SU-DHL-6 (cell line): Measurements from ENCODE around the gene OTC.

Experiments used
- H2AFZ ChIP-seq: fragments of 200-600 bp; sonication (generic); 2 replicates; pipeline ENCODE4 v1.6.1; 2014; ENCODE audit warnings: low read depth, mild to moderate bottlenecking, moderate library complexity, mixed read lengths, antibody characterized with exemption, low read length; ENCODE audit not compliant: severe bottlenecking
- H3F3A ChIP-seq: fragments of 200-600 bp; shearing (Covaris generic); 2 replicates; pipeline ENCODE4 v1.6.0; 2016; ENCODE audit warnings: antibody characterized with exemption, mild to moderate bottlenecking; ENCODE audit not compliant: insufficient read depth
- H3K27ac ChIP-seq: fragments of 200-600 bp; sonication (generic); 2 replicates; pipeline ENCODE4 v1.5.1; 2016; ENCODE audit warnings: low read depth, mild to moderate bottlenecking, low read length, moderate library complexity, mixed read lengths
- H3K27me3 ChIP-seq: fragments of 200-600 bp; sonication (generic), shearing (Covaris generic); 2 replicates; pipeline ENCODE4 v1.6.0; 2014; ENCODE audit warnings: mild to moderate bottlenecking, low read length
- H3K36me3 ChIP-seq: fragments of 200-600 bp; sonication (generic); 2 replicates; pipeline ENCODE4 v1.6.1; 2014; ENCODE audit warnings: mild to moderate bottlenecking, low read length, mixed read lengths
- H3K4me2 ChIP-seq: fragments of 300-600, 200-600 bp; shearing (Covaris generic), sonication (generic); 2 replicates; pipeline ENCODE4 v1.6.0; 2014; ENCODE audit warnings: low read length, low read depth, mild to moderate bottlenecking; ENCODE audit not compliant: poor library complexity, severe bottlenecking
- H3K4me3 ChIP-seq: fragments of 200-600 bp; sonication (generic); 2 replicates; pipeline ENCODE4 v1.5.1; 2014; ENCODE audit warnings: antibody characterized with exemption, low read length, mild to moderate bottlenecking, mixed read lengths; ENCODE audit not compliant: insufficient read depth, poor library complexity, severe bottlenecking
- H3K79me2 ChIP-seq: fragments of 200-600 bp; sonication (generic); 2 replicates; pipeline ENCODE4 v1.6.1; 2014; ENCODE audit warnings: mild to moderate bottlenecking, low read length, moderate library complexity; ENCODE audit not compliant: insufficient read depth
- H3K9ac ChIP-seq: fragments of 200-600 bp; sonication (generic); 2 replicates; pipeline ENCODE4 v1.7.0; 2014; ENCODE audit warnings: mild to moderate bottlenecking, low read length
- H3K9me2 ChIP-seq: fragments of 200-600 bp; sonication (generic); replicated peaks from 2 replicates; pipeline ENCODE4 v1.6.1; 2014; ENCODE audit warnings: low read length; ENCODE audit not compliant: insufficient read depth
- H3K9me3 ChIP-seq: fragments of 200-600 bp; sonication (generic); 2 replicates; pipeline ENCODE4 v1.6.1; 2014; ENCODE audit warnings: low read length, mixed read lengths; ENCODE audit not compliant: insufficient read depth
- H4K20me1 ChIP-seq: fragments of 200-600 bp; sonication (generic); 2 replicates; pipeline ENCODE4 v1.6.1; 2014; ENCODE audit warnings: low read depth, mild to moderate bottlenecking, antibody characterized with exemption, low read length, moderate library complexity, mixed read lengths
- EZH2phosphoT487 ChIP-seq: fragments of 200-600 bp; sonication (generic), shearing (Covaris generic); conservative IDR thresholded peaks from 2 replicates; pipeline ENCODE4 v1.6.1; 2018; ENCODE audit warnings: mild to moderate bottlenecking, antibody characterized with exemption, low read length, moderate library complexity, mixed read lengths
- TF ChIP-seq, protein P1 (sequence below): fragments of 200-600 bp; sonication (generic); IDR thresholded peaks from one replicate; pipeline ENCODE4 v1.5.1; 2017; ENCODE audit warnings: antibody characterized with exemption, mild to moderate bottlenecking, low read length, moderate library complexity; ENCODE audit not compliant: insufficient read depth, poor library complexity, severe bottlenecking

The OTC gene

DNA sequence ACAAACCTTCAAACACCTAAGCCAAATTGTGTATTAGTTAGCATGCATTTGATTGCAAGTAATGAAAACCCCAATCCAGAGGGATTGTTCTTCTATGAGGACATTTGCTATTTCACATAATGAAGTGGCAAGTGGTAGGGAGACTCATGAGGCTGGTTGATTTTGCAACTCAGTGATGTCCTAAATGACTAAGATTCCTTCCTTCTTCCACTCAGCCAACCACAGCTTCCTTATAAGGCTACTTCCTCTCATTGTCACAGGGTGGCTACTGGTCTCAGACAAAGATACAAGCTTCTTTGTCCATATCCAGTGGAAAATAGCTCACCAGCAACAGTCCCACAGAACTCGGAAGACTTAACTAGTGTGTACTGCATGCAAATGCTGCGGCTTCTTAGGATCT, 5.3 kb upstream of the OTC start:
- H3K4me2 ChIP-seq = no peak overlapping the region
- H3K9ac ChIP-seq = no peak overlapping the region

DNA sequence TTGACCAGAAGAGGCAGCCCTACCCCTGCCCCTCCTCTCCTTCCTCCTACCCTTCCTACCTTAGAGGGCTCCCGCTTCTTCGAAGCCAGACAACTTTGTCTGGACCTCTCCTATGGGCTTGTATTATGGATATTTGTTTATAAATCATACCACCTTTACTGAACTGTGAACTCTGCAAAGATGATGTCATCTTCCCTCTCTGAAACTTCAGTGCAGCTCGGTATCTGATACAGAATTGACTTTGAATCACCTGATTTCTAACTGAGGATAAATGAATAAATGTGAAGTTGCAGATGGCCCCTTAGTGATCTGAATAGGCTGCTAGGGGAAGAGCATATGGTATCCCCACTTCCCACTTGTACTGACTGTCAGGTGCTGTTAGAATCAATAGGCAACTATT, 1.1 kb upstream of the OTC start:
- Histone ChIP-seq H3K4me2 (no peak overlapping the region), H3K79me2 (no peaks in the 10 kb centered on the region), H2AFZ (no peak overlapping the region), H3K36me3 (no peaks in the 10 kb centered on the region), H3K27me3 (no peaks in the 10 kb centered on the region), H3K4me3 (no peak overlapping the region), H3K9me2 (no peaks in the 10 kb centered on the region), H3K27ac (no peak overlapping the region), H3K9ac (no peak overlapping the region), H3K9me3 (no peaks in the 10 kb centered on the region), H3F3A (no peaks in the 10 kb centered on the region), H4K20me1 (no peaks in the 10 kb centered on the region)
- TF ChIP-seq, protein P1, sequence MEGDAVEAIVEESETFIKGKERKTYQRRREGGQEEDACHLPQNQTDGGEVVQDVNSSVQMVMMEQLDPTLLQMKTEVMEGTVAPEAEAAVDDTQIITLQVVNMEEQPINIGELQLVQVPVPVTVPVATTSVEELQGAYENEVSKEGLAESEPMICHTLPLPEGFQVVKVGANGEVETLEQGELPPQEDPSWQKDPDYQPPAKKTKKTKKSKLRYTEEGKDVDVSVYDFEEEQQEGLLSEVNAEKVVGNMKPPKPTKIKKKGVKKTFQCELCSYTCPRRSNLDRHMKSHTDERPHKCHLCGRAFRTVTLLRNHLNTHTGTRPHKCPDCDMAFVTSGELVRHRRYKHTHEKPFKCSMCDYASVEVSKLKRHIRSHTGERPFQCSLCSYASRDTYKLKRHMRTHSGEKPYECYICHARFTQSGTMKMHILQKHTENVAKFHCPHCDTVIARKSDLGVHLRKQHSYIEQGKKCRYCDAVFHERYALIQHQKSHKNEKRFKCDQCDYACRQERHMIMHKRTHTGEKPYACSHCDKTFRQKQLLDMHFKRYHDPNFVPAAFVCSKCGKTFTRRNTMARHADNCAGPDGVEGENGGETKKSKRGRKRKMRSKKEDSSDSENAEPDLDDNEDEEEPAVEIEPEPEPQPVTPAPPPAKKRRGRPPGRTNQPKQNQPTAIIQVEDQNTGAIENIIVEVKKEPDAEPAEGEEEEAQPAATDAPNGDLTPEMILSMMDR = no peak
- TF ChIP-seq EZH2phosphoT487 = no peak

More for the DNA sequence above, 5.3 kb upstream of the OTC start:
- no peaks in the 10 kb centered on the region for H3F3A ChIP-seq
- no peaks in the 10 kb centered on the region for H4K20me1 ChIP-seq
- no peaks in the 10 kb centered on the region for H3K79me2 ChIP-seq
- no peak for TF ChIP-seq EZH2phosphoT487
- TF ChIP-seq, protein P1 = no peak
- H3K9me2 ChIP-seq = no peaks in the 10 kb centered on the region
- H2AFZ ChIP-seq = no peak overlapping the region
- H3K4me3 ChIP-seq = no peak overlapping the region
- H3K36me3 ChIP-seq = no peaks in the 10 kb centered on the region
- no peaks in the 10 kb centered on the region for H3K9me3 ChIP-seq
- no peaks in the 10 kb centered on the region for H3K27me3 ChIP-seq
- no peak overlapping the region for H3K27ac ChIP-seq

DNA sequence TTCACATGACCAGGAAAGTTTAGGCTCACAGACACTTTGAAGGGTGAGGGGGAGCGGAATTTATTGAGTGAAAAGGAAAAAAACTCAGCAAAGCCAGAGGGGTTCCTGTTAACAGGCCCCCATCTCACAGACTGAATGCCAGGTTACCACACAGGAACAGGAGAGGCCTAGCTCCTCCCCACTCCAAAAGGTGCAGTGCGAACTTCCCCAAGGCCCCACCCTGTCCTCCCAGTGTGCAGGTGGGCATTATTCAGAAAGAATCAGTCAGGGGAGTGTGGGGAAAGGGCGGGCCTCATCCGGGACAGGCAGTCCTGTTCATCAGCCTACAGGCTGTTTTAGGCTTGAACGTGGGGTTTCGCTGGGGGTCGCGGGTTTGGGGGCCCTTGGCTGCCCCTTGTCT, 4.0 kb downstream of the OTC start:
- no peaks in the 10 kb centered on the region for H3K9me3 ChIP-seq
- H3K79me2 ChIP-seq = no peaks in the 10 kb centered on the region
- no peak for TF ChIP-seq EZH2phosphoT487
- TF ChIP-seq, protein P1 = no peak
- no peaks in the 10 kb centered on the region for H3F3A ChIP-seq
- no peaks in the 10 kb centered on the region for H3K27me3 ChIP-seq
- no peaks in the 10 kb centered on the region for H3K9me2 ChIP-seq
- H4K20me1 ChIP-seq = no peaks in the 10 kb centered on the region
- no peak overlapping the region for H3K9ac ChIP-seq
- H3K36me3 ChIP-seq = no peaks in the 10 kb centered on the region
- no peak overlapping the region for H3K4me3 ChIP-seq
- no peak overlapping the region for H3K4me2 ChIP-seq
- H3K27ac ChIP-seq = no peak overlapping the region
- no peak overlapping the region for H2AFZ ChIP-seq
